Measurements from ENCODE around the gene ZNF133.

Gene ZNF133

DNA sequence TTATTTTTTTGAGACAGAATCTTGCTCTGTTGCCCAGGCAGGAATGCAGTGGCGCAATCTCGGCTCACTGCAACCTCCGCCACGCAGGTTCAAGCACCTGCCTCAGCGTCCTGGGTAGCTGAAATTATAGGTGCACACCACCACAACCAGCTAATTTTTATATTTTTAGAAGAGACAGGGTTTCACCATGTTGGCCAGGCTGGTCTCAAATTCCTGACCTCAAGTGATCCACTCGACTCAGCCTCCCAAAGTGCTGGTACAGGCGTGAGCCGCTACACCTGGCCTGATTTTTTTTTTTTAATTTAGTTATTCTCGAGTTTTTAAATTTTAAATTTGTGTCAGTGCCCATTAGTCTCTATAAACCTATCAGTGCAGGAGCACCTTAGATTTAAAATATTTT is 24.4 kb downstream of the ZNF133 start:
- H3K4me1 ChIP-seq (ENCODE audit: insufficient read depth, low read length, poor library complexity, severe bottlenecking) = no peaks in the 10 kb centered on the region
- H2AFZ ChIP-seq (ENCODE audit: low read length) = no peak overlapping the region
- H3K79me2 ChIP-seq (ENCODE audit: insufficient read depth, low read length) = no peaks in the 10 kb centered on the region
- no peak overlapping the region for H3K4me3 ChIP-seq (ENCODE audit: low read length, poor library complexity, severe bottlenecking)
- no peak overlapping the region for H3K4me2 ChIP-seq (ENCODE audit: low read depth, low read length, poor library complexity, severe bottlenecking)
- TF ChIP-seq EZH2phosphoT487 (IDR thresholded peaks at IDR 0.05; ENCODE audit: borderline replicate concordance) = no peak
- TF ChIP-seq, protein P1, sequence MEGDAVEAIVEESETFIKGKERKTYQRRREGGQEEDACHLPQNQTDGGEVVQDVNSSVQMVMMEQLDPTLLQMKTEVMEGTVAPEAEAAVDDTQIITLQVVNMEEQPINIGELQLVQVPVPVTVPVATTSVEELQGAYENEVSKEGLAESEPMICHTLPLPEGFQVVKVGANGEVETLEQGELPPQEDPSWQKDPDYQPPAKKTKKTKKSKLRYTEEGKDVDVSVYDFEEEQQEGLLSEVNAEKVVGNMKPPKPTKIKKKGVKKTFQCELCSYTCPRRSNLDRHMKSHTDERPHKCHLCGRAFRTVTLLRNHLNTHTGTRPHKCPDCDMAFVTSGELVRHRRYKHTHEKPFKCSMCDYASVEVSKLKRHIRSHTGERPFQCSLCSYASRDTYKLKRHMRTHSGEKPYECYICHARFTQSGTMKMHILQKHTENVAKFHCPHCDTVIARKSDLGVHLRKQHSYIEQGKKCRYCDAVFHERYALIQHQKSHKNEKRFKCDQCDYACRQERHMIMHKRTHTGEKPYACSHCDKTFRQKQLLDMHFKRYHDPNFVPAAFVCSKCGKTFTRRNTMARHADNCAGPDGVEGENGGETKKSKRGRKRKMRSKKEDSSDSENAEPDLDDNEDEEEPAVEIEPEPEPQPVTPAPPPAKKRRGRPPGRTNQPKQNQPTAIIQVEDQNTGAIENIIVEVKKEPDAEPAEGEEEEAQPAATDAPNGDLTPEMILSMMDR (conservative IDR thresholded peaks at IDR 0.05; ENCODE audit: low read length) = no peak
- H3K9me2 ChIP-seq (replicated peaks; ENCODE audit: low read depth, low read length) = no peaks in the 10 kb centered on the region
- H3K36me3 ChIP-seq (ENCODE audit: insufficient read depth, low read length) = peaks cover 3% of the 10 kb centered on the region; the same call in 1 of the 2 replicates
- H3K9ac ChIP-seq (ENCODE audit: low read depth, low read length, poor library complexity, severe bottlenecking) = no peak overlapping the region
- no peaks in the 10 kb centered on the region for H3K9me3 ChIP-seq (ENCODE audit: insufficient read depth, low read depth, low read length)
- no peaks in the 10 kb centered on the region for H4K20me1 ChIP-seq (ENCODE audit: insufficient read depth, low read length, poor library complexity, severe bottlenecking)
- no peaks in the 10 kb centered on the region for H3K27me3 ChIP-seq (ENCODE audit: insufficient read depth, low read length, poor library complexity, severe bottlenecking)
- no peaks in the 10 kb centered on the region for H3F3A ChIP-seq (ENCODE audit: low read depth)

DNA sequence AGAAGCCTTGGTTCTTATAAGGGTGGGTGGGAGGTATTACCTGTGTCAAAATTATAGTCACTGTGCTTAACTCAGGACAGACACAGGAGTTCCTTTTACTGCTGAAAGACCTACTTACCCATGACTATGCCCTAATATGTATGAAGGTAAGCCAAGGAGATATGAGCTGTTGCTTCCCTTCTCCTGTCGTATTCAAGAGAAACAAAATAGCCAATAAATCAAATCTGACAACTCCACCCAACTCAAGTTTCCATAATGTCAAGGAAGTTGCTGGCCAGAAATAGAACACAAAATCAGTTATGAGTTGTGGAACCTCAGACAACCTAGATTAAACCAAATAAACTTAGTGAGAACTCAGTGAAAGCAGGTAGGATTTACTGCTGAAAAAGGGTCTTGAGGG is 25.1 kb downstream of the ZNF133 start:
- H3K4me3 ChIP-seq (ENCODE audit: low read length, poor library complexity, severe bottlenecking) = no peak overlapping the region
- no peaks in the 10 kb centered on the region for H3F3A ChIP-seq (ENCODE audit: low read depth)
- H4K20me1 ChIP-seq (ENCODE audit: insufficient read depth, low read length, poor library complexity, severe bottlenecking) = no peaks in the 10 kb centered on the region
- no peaks in the 10 kb centered on the region for H3K79me2 ChIP-seq (ENCODE audit: insufficient read depth, low read length)
- no peak overlapping the region for H3K9ac ChIP-seq (ENCODE audit: low read depth, low read length, poor library complexity, severe bottlenecking)
- TF ChIP-seq EZH2phosphoT487 (IDR thresholded peaks at IDR 0.05; ENCODE audit: borderline replicate concordance) = no peak
- TF ChIP-seq, protein P1 (conservative IDR thresholded peaks at IDR 0.05; ENCODE audit: low read length) = no peak
- peaks cover 3% of the 10 kb centered on the region; the same call in 1 of the 2 replicates for H3K36me3 ChIP-seq (ENCODE audit: insufficient read depth, low read length)
- H3K4me2 ChIP-seq (ENCODE audit: low read depth, low read length, poor library complexity, severe bottlenecking) = no peak overlapping the region
- H3K27me3 ChIP-seq (ENCODE audit: insufficient read depth, low read length, poor library complexity, severe bottlenecking) = no peaks in the 10 kb centered on the region
- H3K9me3 ChIP-seq (ENCODE audit: insufficient read depth, low read depth, low read length) = no peaks in the 10 kb centered on the region
- H3K9me2 ChIP-seq (replicated peaks; ENCODE audit: low read depth, low read length) = no peaks in the 10 kb centered on the region
- H2AFZ ChIP-seq (ENCODE audit: low read length) = no peak overlapping the region
- no peaks in the 10 kb centered on the region for H3K4me1 ChIP-seq (ENCODE audit: insufficient read depth, low read length, poor library complexity, severe bottlenecking)

DNA sequence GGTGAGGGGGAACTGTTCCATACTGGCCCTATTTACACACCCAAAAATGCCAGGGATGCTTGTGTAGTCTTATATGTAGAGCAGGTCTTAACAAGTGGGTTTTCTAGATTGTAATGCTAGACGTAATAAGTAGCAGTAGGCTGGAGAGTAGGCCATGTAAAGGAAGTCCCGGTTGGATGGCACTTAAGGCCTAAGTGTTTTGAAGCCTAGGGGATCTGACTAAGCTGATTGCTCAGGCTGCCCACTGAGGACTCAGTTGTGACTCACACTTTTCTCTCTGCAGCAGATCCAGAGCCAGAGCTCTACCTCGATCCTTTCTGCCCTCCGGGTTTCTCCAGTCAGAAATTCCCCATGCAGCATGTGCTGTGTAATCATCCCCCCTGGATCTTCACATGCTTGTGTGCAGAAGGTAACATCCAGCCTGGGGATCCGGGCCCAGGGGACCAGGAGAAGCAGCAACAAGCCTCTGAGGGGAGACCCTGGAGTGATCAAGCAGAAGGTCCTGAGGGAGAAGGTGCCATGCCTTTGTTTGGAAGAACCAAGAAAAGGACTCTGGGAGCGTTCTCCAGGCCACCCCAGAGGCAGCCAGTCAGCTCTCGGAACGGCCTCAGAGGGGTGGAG is 26.6 kb downstream of the ZNF133 start:
- Histone ChIP-seq H3K79me2 (ENCODE audit: insufficient read depth, low read length) (no peaks in the 10 kb centered on the region), H3K9ac (ENCODE audit: low read depth, low read length, poor library complexity, severe bottlenecking) (no peak overlapping the region), H3K9me3 (ENCODE audit: insufficient read depth, low read depth, low read length) (no peaks in the 10 kb centered on the region), H2AFZ (ENCODE audit: low read length) (no peak overlapping the region), H3K27me3 (ENCODE audit: insufficient read depth, low read length, poor library complexity, severe bottlenecking) (no peaks in the 10 kb centered on the region), H4K20me1 (ENCODE audit: insufficient read depth, low read length, poor library complexity, severe bottlenecking) (no peaks in the 10 kb centered on the region), H3K36me3 (ENCODE audit: insufficient read depth, low read length) (peaks cover 3% of the 10 kb centered on the region; the same call in 1 of the 2 replicates), H3K4me2 (ENCODE audit: low read depth, low read length, poor library complexity, severe bottlenecking) (no peak overlapping the region), H3K4me3 (ENCODE audit: low read length, poor library complexity, severe bottlenecking) (no peak overlapping the region), H3F3A (ENCODE audit: low read depth) (no peaks in the 10 kb centered on the region), H3K4me1 (ENCODE audit: insufficient read depth, low read length, poor library complexity, severe bottlenecking) (no peaks in the 10 kb centered on the region), H3K9me2 (replicated peaks; ENCODE audit: low read depth, low read length) (no peaks in the 10 kb centered on the region)
- TF ChIP-seq EZH2phosphoT487 (IDR thresholded peaks at IDR 0.05; ENCODE audit: borderline replicate concordance) = no peak
- TF ChIP-seq, protein P1 (conservative IDR thresholded peaks at IDR 0.05; ENCODE audit: low read length) = no peak
